ENCODE measurements around the gene SLC2A14. TPM values are rescaled to one million over a fixed set of nuclear protein-coding genes. Genes with fewer than 3 reads are reported as not detected.
"Not testable (repeated sequence)": the region's sequence is repeated elsewhere in the genome, so short reads cannot be mapped to it uniquely, and the experiment has no call there.

Gene SLC2A14
- total RNA-seq, 2 donors from 2014 or later, result 0.14 TPM; not detected in 1

GRCh38 chr12:7896726-7897125 lies 24.0 kb upstream of the SLC2A14 start:
- H3K36me3 Mint-ChIP-seq (ENCODE audit: insufficient read depth in 2 of 2); H3K27me3 Mint-ChIP-seq (ENCODE audit: low read depth); H3K9me3 Mint-ChIP-seq; H3K4me3 Mint-ChIP-seq; H3K4me1 Mint-ChIP-seq (ENCODE audit: low read depth); ATAC-seq (replicated peaks in 1 of 2); H3K27ac Mint-ChIP-seq; DNase-seq: not testable (repeated sequence)

- Mint-ChIP-seq H3K36me3 (ENCODE audit: insufficient read depth in 2 of 2) (no peaks in the 10 kb centered on the region), H3K27ac (no peak overlapping the region), H3K4me1 (ENCODE audit: low read depth) (no peaks in the 10 kb centered on the region), H3K27me3 (ENCODE audit: low read depth) (peaks cover 4% of the 10 kb centered on the region), H3K4me3 (no peak overlapping the region), H3K9me3 (no peaks in the 10 kb centered on the region)
- DNase-seq, result no peak
- no peak for ATAC-seq (replicated peaks in 1 of 2)
These were observed 19.7 kb upstream of the SLC2A14 start for GRCh38 chr12:7892186-7892980.

GRCh38 chr12:7884689-7885088 lies 12.0 kb upstream of the SLC2A14 start:
- Mint-ChIP-seq H3K27me3 (ENCODE audit: low read depth) (peaks cover 4% of the 10 kb centered on the region), H3K4me1 (ENCODE audit: low read depth) (no peaks in the 10 kb centered on the region)

DNA sequence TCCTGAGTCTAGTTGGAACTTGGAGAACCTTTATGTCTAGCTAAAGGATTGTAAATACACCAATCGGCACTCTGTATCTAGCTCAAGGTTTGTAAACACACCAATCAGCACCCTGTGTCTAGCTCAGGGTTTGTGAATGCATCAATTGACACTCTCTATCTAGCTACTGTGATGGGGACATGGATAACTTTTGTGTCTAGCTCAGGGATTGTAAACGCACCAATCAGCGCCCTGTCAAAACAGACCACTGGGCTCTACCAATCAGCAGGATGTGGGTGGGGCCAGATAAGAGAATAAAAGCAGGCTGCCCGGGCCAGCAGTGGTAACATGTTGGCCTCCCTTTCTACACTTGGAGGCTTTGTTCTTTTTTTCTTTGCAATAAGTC lies 9.0 kb upstream of the SLC2A14 start:
- H3K27ac Mint-ChIP-seq; H3K9me3 Mint-ChIP-seq; H3K4me1 Mint-ChIP-seq (ENCODE audit: low read depth); ATAC-seq (replicated peaks in 1 of 2); H3K36me3 Mint-ChIP-seq (ENCODE audit: insufficient read depth in 2 of 2); DNase-seq; H3K4me3 Mint-ChIP-seq; H3K27me3 Mint-ChIP-seq (ENCODE audit: low read depth): not testable (repeated sequence)

More at GRCh38 chr12:7884689-7885088, 12.0 kb upstream of the SLC2A14 start:
- ATAC-seq (replicated peaks in 1 of 2) (no peak), DNase-seq (no peak)
- Mint-ChIP-seq H3K36me3 (ENCODE audit: insufficient read depth in 2 of 2) (no peaks in the 10 kb centered on the region), H3K4me3 (no peak overlapping the region), H3K27ac (no peak overlapping the region), H3K9me3 (no peaks in the 10 kb centered on the region)

- H3K27ac Mint-ChIP-seq; H3K36me3 Mint-ChIP-seq (ENCODE audit: insufficient read depth in 2 of 2); ATAC-seq (replicated peaks in 1 of 2): not testable (repeated sequence)
These were observed 8.4 kb upstream of the SLC2A14 start for GRCh38 chr12:7880952-7881735.

DNA sequence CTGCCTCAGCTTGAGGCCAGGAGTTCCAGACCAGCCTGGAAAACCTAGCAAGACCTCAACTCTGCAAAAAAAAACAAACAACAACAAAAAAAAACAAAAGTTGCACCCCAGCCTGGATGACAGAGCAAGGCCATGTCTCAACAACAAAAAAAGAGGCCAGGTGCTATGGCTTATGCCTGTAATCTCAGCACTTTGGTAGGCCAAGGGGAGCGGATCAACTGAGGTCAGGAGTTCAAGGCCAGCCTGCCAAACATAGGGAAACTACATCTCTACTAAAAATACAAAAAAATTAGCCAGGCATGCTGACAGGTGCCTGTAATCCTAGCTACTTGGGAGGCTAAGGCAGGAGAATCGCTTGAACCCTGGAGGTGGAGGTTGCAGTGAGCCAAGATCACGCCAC lies 6.5 kb upstream of the SLC2A14 start:
- Mint-ChIP-seq H3K4me1 (ENCODE audit: low read depth) (no peaks in the 10 kb centered on the region), H3K27ac (no peak overlapping the region), H3K4me3 (no peak overlapping the region), H3K9me3 (no peaks in the 10 kb centered on the region), H3K36me3 (ENCODE audit: insufficient read depth in 2 of 2) (no peaks in the 10 kb centered on the region), H3K27me3 (ENCODE audit: low read depth) (no peaks in the 10 kb centered on the region)
- DNase-seq (no peak), ATAC-seq (replicated peaks in 1 of 2) (no peak)

More at GRCh38 chr12:7880952-7881735, 8.4 kb upstream of the SLC2A14 start:
- not testable (repeated sequence) for H3K9me3 Mint-ChIP-seq; H3K4me1 Mint-ChIP-seq (ENCODE audit: low read depth); H3K27me3 Mint-ChIP-seq (ENCODE audit: low read depth); DNase-seq; H3K4me3 Mint-ChIP-seq

DNA sequence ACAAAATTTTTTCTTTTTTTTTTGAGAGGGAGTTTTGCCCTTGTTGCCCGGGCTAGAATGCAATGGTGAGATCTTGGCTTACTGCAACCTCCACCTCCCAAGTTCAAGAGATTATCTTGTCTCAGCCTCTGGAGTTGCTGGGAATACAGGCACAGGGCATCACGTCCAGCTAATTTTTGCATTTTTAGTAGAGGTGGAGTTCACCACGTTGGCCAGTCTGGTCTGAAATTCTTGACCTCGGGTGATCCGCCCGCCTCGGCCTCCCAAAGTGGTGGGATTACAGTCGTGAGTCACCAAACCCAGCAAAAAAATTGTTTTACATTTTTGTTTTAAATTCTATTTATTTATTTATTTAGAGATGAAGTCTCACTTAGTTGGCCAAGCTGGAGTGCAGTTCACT lies 4.7 kb upstream of the SLC2A14 start:
- Mint-ChIP-seq H3K36me3 (ENCODE audit: insufficient read depth in 2 of 2) (no peaks in the 10 kb centered on the region), H3K4me3 (no peak overlapping the region), H3K9me3 (no peaks in the 10 kb centered on the region), H3K27me3 (ENCODE audit: low read depth) (peaks cover 11% of the 10 kb centered on the region), H3K4me1 (ENCODE audit: low read depth) (no peaks in the 10 kb centered on the region), H3K27ac (no peak overlapping the region)
- no peak for DNase-seq
- no peak for ATAC-seq (replicated peaks in 1 of 2)

DNA sequence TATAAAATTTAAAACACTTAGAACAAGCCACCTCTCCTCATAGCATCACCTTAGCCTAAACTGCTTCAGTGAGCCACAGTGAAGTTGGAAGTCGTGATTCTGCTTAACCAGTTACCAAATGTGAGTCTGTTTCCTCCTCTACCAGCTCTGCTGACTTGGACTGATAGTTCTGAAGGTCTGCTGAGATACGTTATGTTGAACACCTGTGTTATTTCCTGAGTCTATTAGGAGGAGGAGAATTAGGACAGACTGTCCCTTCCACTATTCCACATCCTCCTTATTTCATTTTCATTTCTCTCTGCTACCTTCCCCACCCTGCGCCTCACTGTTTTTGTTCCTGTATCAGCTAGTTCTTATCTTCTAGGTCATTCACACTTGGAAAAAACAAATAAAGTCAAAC lies 2.4 kb downstream of the SLC2A14 start:
- no peak for DNase-seq

DNA sequence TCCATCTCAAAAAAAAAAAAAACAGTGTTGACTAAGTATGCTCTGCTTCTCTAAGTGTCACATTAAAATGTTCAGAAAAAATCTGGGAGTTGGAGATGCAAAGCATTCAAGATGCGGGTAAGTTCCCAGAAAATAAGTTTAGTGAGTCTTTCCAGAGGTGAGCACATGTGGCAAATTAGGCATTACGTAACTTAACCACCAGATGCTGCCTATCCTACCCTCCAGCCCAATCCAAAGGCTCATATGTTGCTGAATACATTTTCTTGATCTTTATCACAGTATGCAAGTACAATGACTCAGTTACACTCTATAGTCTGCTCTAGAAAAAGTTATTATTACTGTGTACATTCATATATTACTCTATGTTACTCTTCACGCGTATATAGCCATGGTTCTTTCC lies 3.6 kb downstream of the SLC2A14 start:
- Mint-ChIP-seq H3K4me3 (no peak overlapping the region), H3K36me3 (ENCODE audit: insufficient read depth in 2 of 2) (no peaks in the 10 kb centered on the region), H3K27me3 (ENCODE audit: low read depth) (peaks cover 33% of the 10 kb centered on the region), H3K9me3 (no peaks in the 10 kb centered on the region), H3K4me1 (ENCODE audit: low read depth) (peaks cover 4% of the 10 kb centered on the region), H3K27ac (no peak overlapping the region)
- ATAC-seq (replicated peaks in 1 of 2) (peak in 1 of 2 donors; percentile 39), DNase-seq (no peak)

More for the DNA sequence above, 2.4 kb downstream of the SLC2A14 start:
- H3K9me3 Mint-ChIP-seq, result no peaks in the 10 kb centered on the region
- peaks cover 34% of the 10 kb centered on the region for H3K27me3 Mint-ChIP-seq (ENCODE audit: low read depth)
- no peaks in the 10 kb centered on the region for H3K36me3 Mint-ChIP-seq (ENCODE audit: insufficient read depth in 2 of 2)
- no peak overlapping the region for H3K4me3 Mint-ChIP-seq
- peaks cover 4% of the 10 kb centered on the region for H3K4me1 Mint-ChIP-seq (ENCODE audit: low read depth)
- H3K27ac Mint-ChIP-seq, result no peak overlapping the region
- ATAC-seq (replicated peaks in 1 of 2), result no peak

DNA sequence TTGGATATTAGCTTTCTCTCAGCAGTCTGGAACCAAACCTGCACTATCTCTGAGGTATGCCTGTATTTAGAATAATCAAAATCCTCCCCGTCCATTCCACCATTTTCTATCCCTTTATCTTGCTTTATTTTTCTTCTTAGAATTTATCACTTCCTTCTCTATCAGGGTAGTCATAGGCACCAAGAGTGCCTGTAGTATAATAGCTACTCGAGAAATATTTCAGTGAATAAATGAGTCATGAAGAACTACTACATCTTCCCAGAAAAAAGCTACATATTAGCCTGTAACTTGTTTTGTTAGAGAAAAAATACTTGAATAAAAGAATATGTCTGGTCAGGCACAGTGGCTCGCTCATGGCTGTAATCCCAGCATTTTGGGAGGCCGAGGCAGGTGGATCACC lies 4.3 kb downstream of the SLC2A14 start:
- ATAC-seq (replicated peaks in 1 of 2) (no peak), DNase-seq (no peak)
- H3K36me3 Mint-ChIP-seq (ENCODE audit: insufficient read depth in 2 of 2), result no peaks in the 10 kb centered on the region
- H3K27ac Mint-ChIP-seq, result no peak overlapping the region
- peaks cover 4% of the 10 kb centered on the region for H3K4me1 Mint-ChIP-seq (ENCODE audit: low read depth)
- no peaks in the 10 kb centered on the region for H3K9me3 Mint-ChIP-seq
- peaks cover 25% of the 10 kb centered on the region for H3K27me3 Mint-ChIP-seq (ENCODE audit: low read depth)
- H3K4me3 Mint-ChIP-seq, result no peak overlapping the region

DNA sequence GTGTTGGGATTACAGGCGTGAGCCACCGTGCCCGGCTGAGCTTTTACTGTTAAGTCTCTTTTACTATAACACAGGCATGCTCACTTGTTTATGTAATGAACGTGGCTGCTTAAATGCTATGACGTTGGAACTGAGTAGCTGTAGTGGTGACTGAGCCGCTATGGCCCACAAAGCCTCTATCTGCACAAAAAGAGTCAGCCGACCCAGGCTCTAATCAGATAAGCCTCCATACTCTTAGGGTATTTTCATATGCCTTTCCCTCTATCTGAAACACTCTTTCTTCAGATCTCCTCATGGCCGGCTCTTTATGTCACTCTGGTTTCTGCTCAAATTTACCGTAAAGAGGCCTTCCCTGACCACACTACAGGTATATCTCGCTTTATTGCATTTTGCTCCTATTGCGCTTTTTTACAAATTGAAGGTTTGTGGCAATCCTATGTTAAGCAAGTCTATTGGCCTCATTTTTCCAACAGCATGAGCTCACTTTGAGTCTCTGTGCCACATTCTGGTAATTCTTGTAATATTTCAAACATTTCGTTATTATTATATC lies 8.0 kb downstream of the SLC2A14 start:
- Mint-ChIP-seq H3K4me3 (no peak overlapping the region), H3K27me3 (ENCODE audit: low read depth) (no peaks in the 10 kb centered on the region), H3K4me1 (ENCODE audit: low read depth) (peaks cover 20% of the 10 kb centered on the region), H3K36me3 (ENCODE audit: insufficient read depth in 2 of 2) (no peaks in the 10 kb centered on the region), H3K27ac (no peak overlapping the region), H3K9me3 (no peaks in the 10 kb centered on the region)
- no peak for ATAC-seq (replicated peaks in 1 of 2)
- DNase-seq, result no peak

GRCh38 chr12:7862814-7863348 lies 9.8 kb downstream of the SLC2A14 start:
- not testable (repeated sequence) for H3K27me3 Mint-ChIP-seq (ENCODE audit: low read depth); H3K9me3 Mint-ChIP-seq; H3K36me3 Mint-ChIP-seq (ENCODE audit: insufficient read depth in 2 of 2); H3K27ac Mint-ChIP-seq
- peak overlapping the region; percentile 55 to 68 for H3K4me3 Mint-ChIP-seq
- DNase-seq (peak in 1 of 2 donors; percentile 9), ATAC-seq (replicated peaks in 1 of 2) (peak; percentile 24 to 25)
- peaks cover 27% of the 10 kb centered on the region for H3K4me1 Mint-ChIP-seq (ENCODE audit: low read depth)

DNA sequence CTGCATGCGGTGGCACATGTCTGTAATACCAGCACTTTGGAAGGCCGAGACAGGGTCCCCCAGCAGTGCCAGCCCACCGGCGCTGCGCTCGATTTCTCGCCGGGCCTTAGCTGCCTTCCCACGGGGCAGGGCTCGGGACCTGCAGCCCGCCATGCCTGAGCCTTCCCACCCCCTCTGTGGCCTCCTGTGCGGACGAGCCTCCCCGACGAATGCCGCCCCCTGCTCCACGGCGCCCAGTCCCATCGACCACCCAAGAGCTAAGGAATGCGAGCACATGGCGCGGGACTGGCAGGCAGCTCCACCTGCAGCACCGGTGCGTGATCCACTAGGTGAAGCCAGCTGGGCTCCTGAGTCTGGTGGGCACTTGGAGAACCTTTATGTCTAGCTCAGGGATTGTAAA lies 10.4 kb downstream of the SLC2A14 start:
- not testable (repeated sequence) for H3K27ac Mint-ChIP-seq; DNase-seq; ATAC-seq (replicated peaks in 1 of 2); H3K36me3 Mint-ChIP-seq (ENCODE audit: insufficient read depth in 2 of 2); H3K27me3 Mint-ChIP-seq (ENCODE audit: low read depth); H3K9me3 Mint-ChIP-seq; H3K4me3 Mint-ChIP-seq
- peaks cover 27% of the 10 kb centered on the region for H3K4me1 Mint-ChIP-seq (ENCODE audit: low read depth)
